Gastrocnemius medialis (tissue), 4 donors: ENCODE data around the gene RNF144A. TPM values are rescaled to one million over a fixed set of nuclear protein-coding genes. Genes with fewer than 3 reads are reported as not detected.

Experiments used
- ATAC-seq, 2 donors: fragments of 150-250 bp; one replicate each; pipeline ENCODE4 v1.9.1; 2016
- DNase-seq, 2 donors: peaks; one replicate each; pipeline ENCODE4 v3.0.0-alpha.2; 2019
- H3K27ac ChIP-seq, 4 donors: fragments of 200-600 bp; sonication (generic); 1 replicate in 1 of 4; 2 replicates in 3 of 4; pipeline ENCODE4 v1.5.1; 2016 to 2018; ENCODE audit warnings: mild to moderate bottlenecking in 2 of 4, moderate library complexity in 1 of 4
- H3K27me3 ChIP-seq, 3 donors: fragments of 200-600 bp; sonication (generic) in 2 of 3; 1 replicate in 1 of 3; 2 replicates in 2 of 3; pipeline versions ENCODE4 v1.5.1 to v1.6.0; 2016 to 2019; ENCODE audit warnings: mild to moderate bottlenecking in 1 of 3, moderate library complexity in 1 of 3
- H3K36me3 ChIP-seq, 2 donors: fragments of 200-600 bp; sonication (generic) in 1 of 2; one replicate each; pipeline ENCODE4 v1.5.1; 2017 to 2018
- H3K4me1 ChIP-seq, 2 donors: fragments of 200-600 bp; sonication (generic) in 1 of 2; one replicate each; pipeline ENCODE4 v1.5.1; 2016 to 2017; ENCODE audit warnings: mild to moderate bottlenecking in 2 of 2
- H3K4me3 ChIP-seq, 4 donors: fragments of 200-600 bp; sonication (generic) in 3 of 4; 1 replicate in 1 of 4; 2 replicates in 3 of 4; pipeline ENCODE4 v1.5.1; 2016 to 2019; ENCODE audit warnings: mild to moderate bottlenecking in 2 of 4
- H3K9me3 ChIP-seq, 3 donors: fragments of 200-600 bp; sonication (generic) in 2 of 3; 1 replicate in 1 of 3; 2 replicates in 2 of 3; pipeline ENCODE4 v1.5.1; 2016 to 2019
- CTCF ChIP-seq, 5 experiments: fragments of 450-650 bp in 3 of 5; fragments of 200-600 bp in 2 of 5; sonication (generic) in 2 of 5; IDR thresholded peaks in 4 of 5; conservative IDR thresholded peaks in 1 of 5; 1 replicate in 4 of 5; 2 replicates in 1 of 5; pipeline ENCODE4 v1.5.1; 2016 to 2019; ENCODE audit warnings: antibody characterized with exemption in 5 of 5, mild to moderate bottlenecking in 3 of 5, moderate library complexity in 3 of 5
- POLR2A ChIP-seq, 2 donors: fragments of 450-650 bp; IDR thresholded peaks; one replicate each; pipeline ENCODE4 v1.6.1; 2017; ENCODE audit warnings: antibody characterized with exemption in 2 of 2, mild to moderate bottlenecking in 2 of 2, moderate library complexity in 2 of 2
- in situ Hi-C, 4 donors: fragments of 200-750 bp; cut with MboI; loops; one replicate each; pipeline versions ENCODE4 v1.15.0 to v1.8.0; 2017; ENCODE audit warnings: low sequenced_read_pairs in 4 of 4
- intact Hi-C: fragments of 100-400 bp; cut with DNase I; formaldehyde crosslinking; loops from one replicate; pipeline ENCODE4 v1.15.1; 2023; ENCODE audit warnings: low total_unique reads
- total RNA-seq, 4 donors: library from RNA; depleted of rRNA; stranded (reverse); fragments of >200 nt; gene quantifications; one replicate each; pipeline versions ENCODE4 v1.1.0 to v1.2.3, GENCODE V29; 2016

RNF144A gene
- total RNA-seq, 4 donors from 2014 or later, result 4.9 to 16.2 (median 10.2) TPM

- peak within 1 kb of the TSS; percentile 59 to 75 (median 62) for H3K4me3 ChIP-seq
- no peak for TF ChIP-seq CTCF (IDR thresholded peaks at IDR 0.05 in 4 of 5, conservative IDR thresholded peaks at IDR 0.05 in 1 of 5)
- no peak for TF ChIP-seq POLR2A (IDR thresholded peaks at IDR 0.05)
Measured at GRCh38 chr2:6877402-6878304, 39.6 kb upstream of the RNF144A start, which contains the start of gene RSAD2. Gene RSAD2 (plus strand): TSS chr2:6877777. CDS start chr2:6877801, 24 bp downstream.

GRCh38 chr2:6878549-6878948 is 38.7 kb upstream of the RNF144A start:
- in situ Hi-C loops, result no loop called here
- peaks cover 16 to 27% of the 10 kb centered on the region in 2 donors for H3K4me1 ChIP-seq

More at GRCh38 chr2:6877402-6878304, 39.6 kb upstream of the RNF144A start, which contains the start of gene RSAD2:
- peak in 1 of 2 donors; percentile 11 for DNase-seq
- Histone ChIP-seq H3K36me3 (no peaks in the 10 kb centered on the region), H3K9me3 (no peaks in the 10 kb centered on the region), H3K27me3 (no peaks in the 10 kb centered on the region), H3K4me1 (peaks cover 7 to 18% of the 10 kb centered on the region in 2 donors), H3K27ac (peak within 1 kb of the TSS; percentile 44 to 67 (median 60))
- intact Hi-C loops, result no loop called here
- ATAC-seq, result peak; percentile 77 to 88
- in situ Hi-C loops, result no loop called here

GRCh38 chr2:6879011-6879410 is 38.2 kb upstream of the RNF144A start:
- H3K27ac ChIP-seq, result peak overlapping the region in 1 of 4 donors; percentile 18
- no peaks in the 10 kb centered on the region for H3K36me3 ChIP-seq
- intact Hi-C loops, result no loop called here
- in situ Hi-C loops, result no loop called here
- peaks cover 21 to 32% of the 10 kb centered on the region in 2 donors for H3K4me1 ChIP-seq
- no peaks in the 10 kb centered on the region for H3K27me3 ChIP-seq
- no peaks in the 10 kb centered on the region for H3K9me3 ChIP-seq
- H3K4me3 ChIP-seq, result peak overlapping the region in 1 of 4 donors; percentile 63
- TF ChIP-seq CTCF (IDR thresholded peaks at IDR 0.05 in 4 of 5, conservative IDR thresholded peaks at IDR 0.05 in 1 of 5), result no peak
- TF ChIP-seq POLR2A (IDR thresholded peaks at IDR 0.05), result no peak
- ATAC-seq (no peak), DNase-seq (no peak)

More at GRCh38 chr2:6878549-6878948, 38.7 kb upstream of the RNF144A start:
- Histone ChIP-seq H3K27ac (peak overlapping the region in 2 of 4 donors; percentile 18 to 63), H3K4me3 (peak overlapping the region in 2 of 4 donors; percentile 63 to 75), H3K36me3 (no peaks in the 10 kb centered on the region), H3K27me3 (no peaks in the 10 kb centered on the region), H3K9me3 (no peaks in the 10 kb centered on the region)
- ATAC-seq, result no peak
- TF ChIP-seq POLR2A (IDR thresholded peaks at IDR 0.05) (no peak), CTCF (IDR thresholded peaks at IDR 0.05 in 4 of 5, conservative IDR thresholded peaks at IDR 0.05 in 1 of 5) (no peak)
- intact Hi-C loops, result no loop called here
- no peak for DNase-seq

- H3K27me3 ChIP-seq, result no peaks in the 10 kb centered on the region
- TF ChIP-seq CTCF (IDR thresholded peaks at IDR 0.05 in 4 of 5, conservative IDR thresholded peaks at IDR 0.05 in 1 of 5), result no peak
- no peak for TF ChIP-seq POLR2A (IDR thresholded peaks at IDR 0.05)
- DNase-seq (no peak), ATAC-seq (no peak)
- in situ Hi-C loops (no loop called here), intact Hi-C loops (no loop called here)
- no peaks in the 10 kb centered on the region for H3K36me3 ChIP-seq
- H3K4me3 ChIP-seq, result no peak overlapping the region
- H3K4me1 ChIP-seq, result peaks cover 25 to 38% of the 10 kb centered on the region in 2 donors
- H3K27ac ChIP-seq, result peak overlapping the region in 3 of 4 donors; percentile 8 to 13 (median 10)
- H3K9me3 ChIP-seq, result no peaks in the 10 kb centered on the region
Measured at GRCh38 chr2:6880200-6880733, 36.9 kb upstream of the RNF144A start.
